NCI-H1092 treated with DMSO at 0.1 percent for 48 hours (cell line): ENCODE measurements around the gene THTPA.

Experiments used
- DNase-seq: peaks from one replicate; lab custom pipeline; 2025; lab: John Stamatoyannopoulos, UW

Gene THTPA

GRCh38 chr14:23555882-23556699 lies at the start of gene THTPA:
Gene THTPA, plus strand, starts transcription at chr14:23556271. Its CDS starts 487 bp downstream, at chr14:23556758.
- peak; percentile 88 for DNase-seq

GRCh38 chr14:23512156-23512555 lies 43.9 kb upstream of the THTPA start:
- peak; percentile 86 for DNase-seq

- peak; percentile 90 for DNase-seq
These were observed 42.9 kb upstream of the THTPA start for GRCh38 chr14:23513005-23513817.

- peak; percentile 72 for DNase-seq
These were observed 42.0 kb upstream of the THTPA start for GRCh38 chr14:23513818-23514643.

GRCh38 chr14:23514644-23514957 lies 41.5 kb upstream of the THTPA start:
- no peak for DNase-seq

GRCh38 chr14:23517650-23518326 lies 38.3 kb upstream of the THTPA start:
- DNase-seq = no peak

- no peak for DNase-seq
These were observed 37.4 kb upstream of the THTPA start for GRCh38 chr14:23518709-23519108.

- no peak for DNase-seq
These were observed 35.1 kb upstream of the THTPA start for GRCh38 chr14:23520899-23521533.

GRCh38 chr14:23521785-23522640 lies 34.1 kb upstream of the THTPA start:
- DNase-seq = no peak

GRCh38 chr14:23522643-23523198 lies 33.4 kb upstream of the THTPA start:
- no peak for DNase-seq

GRCh38 chr14:23523229-23524016 lies 32.6 kb upstream of the THTPA start:
- no peak for DNase-seq

- DNase-seq = no peak
These were observed 31.1 kb upstream of the THTPA start for GRCh38 chr14:23524954-23525353.

- DNase-seq = no peak
These were observed 30.5 kb upstream of the THTPA start for GRCh38 chr14:23525611-23526010.

- no peak for DNase-seq
These were observed 27.5 kb upstream of the THTPA start for GRCh38 chr14:23528555-23528954.

GRCh38 chr14:23529016-23529415 lies 27.1 kb upstream of the THTPA start:
- no peak for DNase-seq

- no peak for DNase-seq
These were observed 25.6 kb upstream of the THTPA start for GRCh38 chr14:23530375-23531055.

GRCh38 chr14:23531391-23531790 lies 24.7 kb upstream of the THTPA start:
- no peak for DNase-seq

GRCh38 chr14:23532658-23533057 lies 23.4 kb upstream of the THTPA start:
- no peak for DNase-seq
